ENCODE measurements around the gene RSPH10B2.
"Not testable (repeated sequence)": the region's sequence is repeated elsewhere in the genome, so short reads cannot be mapped to it uniquely, and the experiment has no call there.

The RSPH10B2 gene

DNA sequence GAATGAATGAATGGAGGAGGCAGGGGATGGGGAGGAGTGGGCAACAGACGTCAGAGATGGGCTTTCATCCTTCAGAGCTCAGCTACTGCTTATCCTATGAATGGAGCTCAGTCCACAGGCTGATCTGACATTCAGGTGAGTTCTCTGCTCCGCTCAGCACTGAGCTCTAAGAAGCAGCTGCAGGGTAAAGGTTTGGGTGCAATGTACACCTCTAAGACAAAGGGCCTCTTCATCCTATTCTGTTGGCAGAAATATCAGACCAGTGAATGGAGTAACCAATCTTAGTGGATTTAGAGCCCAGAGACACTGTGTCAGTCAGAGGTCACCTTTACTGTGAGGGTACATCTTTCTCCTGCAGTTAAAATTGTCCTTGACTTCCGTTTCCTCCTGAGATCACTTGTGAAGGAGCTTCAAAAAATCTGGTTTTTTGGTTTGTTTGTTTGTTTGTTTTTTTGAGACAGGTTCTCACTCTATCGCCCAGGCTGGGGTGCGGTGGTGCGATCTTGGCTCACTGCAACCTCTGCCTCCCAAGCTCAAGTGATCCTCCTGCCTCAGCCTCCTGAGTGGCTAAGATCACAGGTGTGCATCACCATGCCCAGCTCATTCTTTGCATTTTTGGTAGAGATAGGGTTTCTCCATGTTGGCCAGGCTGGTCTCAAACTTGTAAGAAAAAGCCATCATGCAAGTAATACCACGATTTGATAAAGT is 77.3 kb downstream of the RSPH10B2 start:
- DNase-seq (ENCODE audit: extremely low read depth, low read depth), result no peak
- H3K4me3 ChIP-seq (replicated peaks; ENCODE audit: low read depth, low read length), result no peak overlapping the region
- TF ChIP-seq, protein P1, sequence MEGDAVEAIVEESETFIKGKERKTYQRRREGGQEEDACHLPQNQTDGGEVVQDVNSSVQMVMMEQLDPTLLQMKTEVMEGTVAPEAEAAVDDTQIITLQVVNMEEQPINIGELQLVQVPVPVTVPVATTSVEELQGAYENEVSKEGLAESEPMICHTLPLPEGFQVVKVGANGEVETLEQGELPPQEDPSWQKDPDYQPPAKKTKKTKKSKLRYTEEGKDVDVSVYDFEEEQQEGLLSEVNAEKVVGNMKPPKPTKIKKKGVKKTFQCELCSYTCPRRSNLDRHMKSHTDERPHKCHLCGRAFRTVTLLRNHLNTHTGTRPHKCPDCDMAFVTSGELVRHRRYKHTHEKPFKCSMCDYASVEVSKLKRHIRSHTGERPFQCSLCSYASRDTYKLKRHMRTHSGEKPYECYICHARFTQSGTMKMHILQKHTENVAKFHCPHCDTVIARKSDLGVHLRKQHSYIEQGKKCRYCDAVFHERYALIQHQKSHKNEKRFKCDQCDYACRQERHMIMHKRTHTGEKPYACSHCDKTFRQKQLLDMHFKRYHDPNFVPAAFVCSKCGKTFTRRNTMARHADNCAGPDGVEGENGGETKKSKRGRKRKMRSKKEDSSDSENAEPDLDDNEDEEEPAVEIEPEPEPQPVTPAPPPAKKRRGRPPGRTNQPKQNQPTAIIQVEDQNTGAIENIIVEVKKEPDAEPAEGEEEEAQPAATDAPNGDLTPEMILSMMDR (IDR thresholded peaks at IDR 0.05; ENCODE audit: low read depth, low read length, missing control alignments), result no peak

DNA sequence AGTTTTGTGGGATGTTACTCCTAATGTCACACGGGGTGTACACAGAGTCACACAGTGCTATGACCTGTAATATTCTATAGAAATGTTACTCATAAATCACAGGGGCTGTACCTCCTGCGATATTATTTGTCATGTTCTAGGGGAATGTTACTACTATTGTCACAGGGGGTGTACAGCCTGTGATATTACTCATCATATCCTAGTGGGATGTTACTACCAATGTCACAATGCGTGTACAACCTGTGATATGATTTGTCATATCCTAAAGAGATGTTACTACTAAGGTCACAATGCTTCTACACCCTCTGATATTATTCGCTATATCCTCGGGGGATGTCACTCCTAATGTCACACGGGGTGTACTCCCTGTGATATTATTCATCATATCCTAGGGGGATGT is 79.7 kb downstream of the RSPH10B2 start:
- no peak overlapping the region for H3K4me3 ChIP-seq (replicated peaks; ENCODE audit: low read depth, low read length)
- no peak for DNase-seq (ENCODE audit: extremely low read depth, low read depth)
- TF ChIP-seq, protein P1 (IDR thresholded peaks at IDR 0.05; ENCODE audit: low read depth, low read length, missing control alignments), result no peak

DNA sequence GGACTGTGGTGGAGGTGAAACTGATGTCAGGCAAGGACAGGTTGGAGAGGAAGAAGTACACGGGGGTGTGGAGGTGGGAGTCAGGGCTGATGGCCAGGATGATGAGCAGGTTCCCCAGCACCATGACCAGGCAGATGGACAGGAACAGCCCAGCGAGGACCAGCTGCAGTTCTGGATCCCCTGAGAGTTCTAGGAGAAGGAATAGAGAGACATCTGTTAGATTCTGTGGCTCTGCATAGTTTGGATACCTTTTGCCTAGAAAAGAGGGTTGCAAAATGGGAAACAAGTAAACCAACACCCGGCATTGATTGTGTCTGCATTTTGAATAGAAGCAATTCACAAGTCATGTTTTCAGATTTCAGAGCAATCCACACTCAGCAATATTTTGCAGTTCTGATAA is 81.6 kb downstream of the RSPH10B2 start:
- not testable (repeated sequence) for H3K4me3 ChIP-seq (replicated peaks; ENCODE audit: low read depth, low read length); DNase-seq (ENCODE audit: extremely low read depth, low read depth)

DNA sequence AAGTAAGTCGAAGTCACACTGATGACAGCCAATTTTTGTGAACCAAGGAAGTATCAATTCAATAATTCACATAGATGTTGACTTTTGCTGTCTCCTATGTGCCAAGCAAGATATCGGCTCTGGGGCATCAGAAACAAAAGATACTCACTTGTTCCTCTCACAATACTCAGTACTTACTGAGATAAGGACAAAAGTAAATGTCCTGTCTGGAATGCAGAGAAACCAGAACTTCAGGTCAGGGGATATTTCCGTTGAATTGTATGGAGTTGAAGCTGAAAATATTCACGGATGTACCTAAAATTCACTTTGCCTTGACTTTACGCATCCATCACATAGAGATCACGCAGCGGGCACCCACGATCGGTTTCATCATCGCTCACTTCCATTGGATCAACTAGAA is 83.2 kb downstream of the RSPH10B2 start:
- not testable (repeated sequence) for H3K4me3 ChIP-seq (replicated peaks; ENCODE audit: low read depth, low read length); DNase-seq (ENCODE audit: extremely low read depth, low read depth)

DNA sequence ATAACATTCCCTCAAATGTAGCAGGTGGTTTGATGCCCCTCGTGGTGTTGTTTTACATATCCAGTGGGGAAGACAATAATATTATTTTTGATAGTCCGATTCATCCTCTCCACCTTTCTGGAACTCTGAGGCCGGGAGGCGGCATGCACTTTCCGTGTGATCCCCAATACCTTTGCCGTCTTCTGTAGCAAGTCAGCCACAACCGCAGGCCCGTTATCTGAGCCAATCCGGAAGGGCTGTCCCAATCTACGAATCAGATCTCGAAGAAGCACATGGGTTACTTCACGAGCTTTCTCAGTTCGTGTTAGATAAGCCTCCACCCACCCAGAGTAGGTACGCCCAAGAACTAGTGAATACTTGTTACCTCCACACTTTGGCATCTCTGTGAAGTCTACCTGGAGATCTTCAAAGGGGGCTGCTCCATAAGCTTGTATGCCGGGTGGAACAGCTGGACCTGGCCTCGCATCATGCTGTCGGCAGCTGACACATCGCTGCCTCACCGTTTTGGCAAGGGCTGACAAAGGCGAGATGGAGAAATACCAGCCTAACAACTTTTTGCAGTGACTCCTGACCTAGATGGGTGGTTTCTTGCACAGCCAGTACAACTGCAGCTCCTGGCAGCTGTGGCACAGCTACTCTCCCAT is 88.5 kb downstream of the RSPH10B2 start:
- not testable (repeated sequence) for H3K4me3 ChIP-seq (replicated peaks; ENCODE audit: low read depth, low read length); DNase-seq (ENCODE audit: extremely low read depth, low read depth)

DNA sequence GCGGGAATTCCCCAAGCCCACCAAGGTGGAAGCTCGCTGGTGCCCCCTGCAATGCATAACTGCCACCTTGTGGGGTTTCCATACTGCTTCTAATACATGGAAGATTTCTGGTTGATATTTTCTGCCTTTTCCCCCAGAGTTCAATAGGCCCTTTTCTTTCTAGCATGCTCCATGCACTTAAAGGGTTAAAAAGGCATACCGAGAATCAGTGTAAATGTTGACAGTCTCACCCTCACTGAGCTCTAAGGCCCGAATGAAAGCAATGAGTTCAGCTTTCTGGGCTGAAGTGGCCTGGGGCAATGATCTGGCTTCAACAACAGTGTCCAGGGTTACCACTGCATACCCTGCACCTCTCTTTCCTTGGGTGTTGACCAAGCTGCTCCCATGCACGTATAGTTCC is 89.2 kb downstream of the RSPH10B2 start:
- H3K4me3 ChIP-seq (replicated peaks; ENCODE audit: low read depth, low read length); DNase-seq (ENCODE audit: extremely low read depth, low read depth): not testable (repeated sequence)

DNA sequence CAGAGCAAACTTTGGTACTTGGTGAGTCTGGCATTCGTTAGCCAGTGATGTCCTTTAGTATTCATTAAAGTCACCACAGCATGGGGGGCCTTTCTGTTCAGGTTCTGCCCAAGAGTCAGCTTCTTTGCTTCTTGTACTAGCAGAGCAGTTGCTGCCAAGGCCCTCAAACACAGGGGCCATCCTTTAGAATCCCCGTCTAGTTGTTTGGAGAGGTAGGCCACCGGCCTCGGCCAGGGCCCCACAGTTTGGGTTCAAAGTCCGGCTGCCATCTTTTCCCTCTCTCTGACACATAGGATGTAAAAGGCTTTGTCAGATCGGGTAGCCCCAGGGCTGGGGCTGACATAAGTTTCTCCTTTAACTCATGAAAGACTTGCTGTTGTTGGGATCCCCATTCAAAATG is 89.8 kb downstream of the RSPH10B2 start:
- DNase-seq (ENCODE audit: extremely low read depth, low read depth); H3K4me3 ChIP-seq (replicated peaks; ENCODE audit: low read depth, low read length): not testable (repeated sequence)

DNA sequence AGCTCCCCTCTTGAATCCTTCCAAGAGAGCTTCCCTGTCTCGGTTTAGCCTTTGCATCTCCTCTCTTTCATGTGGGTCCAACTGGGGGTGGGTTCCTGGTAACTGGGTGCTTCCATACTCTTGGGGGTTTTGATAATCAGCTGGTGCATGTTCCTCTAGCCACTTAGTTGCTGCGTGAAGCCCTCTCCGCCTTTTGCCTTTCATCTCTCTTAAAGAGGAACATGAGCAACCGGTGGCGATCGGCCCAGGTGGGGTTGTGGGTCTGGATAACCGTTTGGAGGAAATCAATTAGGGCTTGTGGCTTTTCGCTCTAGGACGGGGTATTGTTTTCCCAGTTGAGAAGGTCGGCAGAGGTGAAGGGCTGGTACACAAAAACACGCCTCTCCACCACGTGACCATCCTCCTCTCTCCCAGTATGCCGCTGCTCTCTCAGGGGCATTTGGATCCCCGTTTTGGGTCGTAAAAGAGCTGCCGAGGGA is 92.1 kb downstream of the RSPH10B2 start:
- not testable (repeated sequence) for H3K4me3 ChIP-seq (replicated peaks; ENCODE audit: low read depth, low read length); DNase-seq (ENCODE audit: extremely low read depth, low read depth)

DNA sequence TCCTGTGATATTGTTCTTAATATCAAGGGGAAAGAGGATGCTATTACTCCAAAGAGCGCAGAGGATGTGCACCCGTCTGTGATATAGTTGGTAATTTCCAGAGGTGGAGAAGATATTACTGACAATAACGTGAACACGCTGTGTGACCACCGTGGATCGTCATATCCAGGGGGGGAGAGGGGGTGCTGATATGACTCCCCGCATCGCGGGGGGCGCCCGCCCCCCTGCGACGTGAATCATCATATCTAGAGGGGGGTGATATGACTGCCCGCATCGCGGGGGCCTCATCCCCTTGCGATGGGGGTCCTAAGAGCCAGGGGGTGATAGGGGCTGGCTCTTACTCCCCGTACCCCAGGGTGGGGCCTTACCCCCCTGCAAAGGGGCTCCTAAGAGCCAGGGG is 93.8 kb downstream of the RSPH10B2 start:
- not testable (repeated sequence) for DNase-seq (ENCODE audit: extremely low read depth, low read depth)

More for the DNA sequence above, 93.8 kb downstream of the RSPH10B2 start:
- H3K4me3 ChIP-seq (replicated peaks; ENCODE audit: low read depth, low read length), result not testable (repeated sequence)

Measured in HFF-Myc (cell line).